HG02973 (cell line): Measurements from ENCODE around the gene PHGDH.
"Not testable (repeated sequence)": the region's sequence is repeated elsewhere in the genome, so short reads cannot be mapped to it uniquely, and the experiment has no call there.

Experiments used
- ATAC-seq: cut with Tn5 transposase; IDR thresholded peaks from one replicate; pipeline ENCODE4 v1.9.1; 2021; ENCODE audit warnings: moderate library complexity; ENCODE audit not compliant: unreplicated experiment

Gene PHGDH

GRCh38 chr1:119711804-119712341 is at the start of gene PHGDH:
Gene PHGDH, plus strand, starts transcription at chr1:119711934. Its CDS starts 89 bp downstream, at chr1:119712023.
- ATAC-seq: peak; percentile 65

DNA sequence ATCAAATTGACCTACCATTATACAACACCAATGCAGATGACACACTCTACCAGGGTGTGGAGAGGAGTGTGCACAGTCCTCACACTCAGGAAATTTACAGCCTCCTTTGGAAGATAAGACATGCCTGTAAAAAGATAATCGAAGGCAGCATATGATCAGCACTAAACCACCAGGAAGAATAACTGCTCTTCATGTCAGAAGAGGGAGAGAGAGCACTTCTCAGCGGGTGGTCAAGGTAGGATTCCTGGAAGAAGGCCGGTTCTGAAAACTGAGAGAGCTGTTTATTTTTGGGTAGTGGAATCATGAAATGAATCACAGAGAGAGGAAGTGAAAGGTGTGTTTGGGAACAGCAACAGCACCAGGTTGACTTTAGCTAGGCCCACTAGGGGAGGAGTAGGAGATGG is 49.7 kb upstream of the PHGDH start:
- ATAC-seq: peak; percentile 68

GRCh38 chr1:119664067-119664466 is 47.7 kb upstream of the PHGDH start:
- ATAC-seq: no peak

- no peak for ATAC-seq
Observed at GRCh38 chr1:119667173-119667572, 44.6 kb upstream of the PHGDH start.

GRCh38 chr1:119670898-119671297 is 40.8 kb upstream of the PHGDH start:
- ATAC-seq: no peak

DNA sequence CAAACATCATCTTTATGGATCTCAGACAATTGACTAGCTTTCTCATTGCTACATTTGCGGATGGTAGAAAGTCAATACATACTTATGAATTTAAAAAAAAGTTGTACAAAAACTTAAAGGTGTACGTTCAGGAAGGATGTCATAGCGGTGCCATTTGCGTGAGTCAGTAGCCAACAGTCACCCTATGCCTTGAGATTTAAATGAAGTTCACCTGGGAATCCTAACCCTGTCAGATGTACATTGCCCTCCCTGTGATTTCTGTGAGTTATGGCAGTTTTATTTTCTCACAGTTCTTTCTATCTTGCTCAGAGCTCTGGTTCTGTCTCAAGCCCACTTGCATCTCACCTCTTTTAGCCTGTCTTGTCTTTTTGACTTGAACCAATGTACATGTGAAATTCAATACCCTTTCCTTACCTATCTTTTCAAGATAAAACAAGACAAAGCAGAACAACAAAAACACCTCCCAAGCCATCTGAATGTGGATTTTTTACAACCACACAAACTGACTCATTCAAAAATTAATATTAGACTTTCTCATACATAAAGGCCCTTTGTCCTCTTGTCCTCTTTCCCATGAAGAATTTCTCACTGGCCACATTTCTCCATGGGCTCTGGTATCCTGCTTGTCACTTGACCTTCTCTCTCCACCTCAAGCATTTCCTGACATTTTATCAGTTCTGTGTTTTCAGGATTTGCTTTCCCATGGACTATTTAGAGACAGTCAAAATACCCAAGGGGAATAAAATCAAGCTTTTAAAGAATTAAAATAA is 38.4 kb upstream of the PHGDH start:
- ATAC-seq: no peak

DNA sequence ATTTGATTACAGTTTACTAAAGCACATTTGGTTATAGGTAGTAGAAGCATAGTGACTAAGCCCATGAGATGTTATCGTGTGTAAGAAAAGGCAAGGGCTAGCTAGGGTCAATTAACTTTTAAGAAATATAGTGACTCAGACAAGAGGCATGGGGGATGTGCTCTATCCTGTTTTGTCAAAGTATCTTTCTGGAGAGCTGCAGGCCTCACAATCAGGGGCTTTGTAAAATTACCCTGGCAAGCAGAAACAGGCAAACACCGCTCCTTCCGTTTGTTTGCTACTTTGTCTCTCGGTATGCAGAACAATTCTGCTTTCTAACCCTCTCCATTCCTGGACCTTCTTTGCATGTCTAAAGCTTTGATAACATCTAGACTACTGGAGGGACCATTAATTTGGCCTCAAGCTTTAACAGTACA is 37.6 kb upstream of the PHGDH start:
- ATAC-seq: no peak

- ATAC-seq: peak; percentile 72
Observed at GRCh38 chr1:119674835-119675289, 36.9 kb upstream of the PHGDH start.

DNA sequence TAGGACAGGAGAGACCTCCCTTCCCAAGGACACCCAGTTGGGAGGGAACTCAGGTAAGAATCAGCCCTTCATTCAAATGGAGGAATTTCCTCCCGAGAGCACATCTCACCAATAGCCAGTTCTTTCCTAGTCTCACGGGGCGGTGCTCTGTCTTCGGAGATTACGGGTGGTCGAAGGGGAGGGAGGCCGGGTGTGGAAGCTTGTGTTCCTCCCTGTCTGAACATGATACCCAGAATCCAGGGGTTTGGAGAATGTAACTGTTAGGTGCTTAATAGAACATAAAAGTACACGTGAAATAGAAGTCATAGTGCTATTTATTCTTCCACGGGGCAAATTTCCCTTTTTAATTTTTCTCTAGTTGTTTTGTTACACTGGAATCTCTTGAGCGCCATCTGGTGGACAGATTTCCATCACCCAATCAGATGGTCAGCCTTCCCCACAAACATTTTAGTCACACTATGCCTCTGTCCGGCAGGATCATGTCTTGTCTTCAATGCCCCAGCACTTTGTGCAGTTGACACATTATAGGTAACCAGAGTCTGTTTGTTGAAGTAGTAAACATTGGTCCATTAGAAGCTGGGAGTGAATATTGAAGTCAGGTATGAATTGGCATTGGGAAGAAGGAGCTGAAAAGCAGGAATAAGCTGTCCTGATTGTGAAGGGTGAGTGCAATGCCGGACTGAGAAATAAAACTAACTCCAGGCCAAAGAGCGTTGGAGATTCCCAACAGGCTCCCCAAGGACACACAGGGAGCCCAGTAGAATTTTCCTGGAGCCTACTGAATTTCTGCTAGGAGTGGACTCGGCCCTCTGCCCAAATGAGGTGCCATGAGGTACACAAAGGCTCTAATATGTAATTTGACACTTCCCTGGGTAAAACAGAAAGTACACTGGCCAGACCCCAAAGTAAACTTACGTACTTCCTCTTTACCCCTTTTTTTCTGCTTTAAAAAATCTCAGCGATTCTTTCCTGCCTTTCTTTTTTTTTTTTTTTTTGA is 36.1 kb upstream of the PHGDH start:
- ATAC-seq: peak; percentile 56

DNA sequence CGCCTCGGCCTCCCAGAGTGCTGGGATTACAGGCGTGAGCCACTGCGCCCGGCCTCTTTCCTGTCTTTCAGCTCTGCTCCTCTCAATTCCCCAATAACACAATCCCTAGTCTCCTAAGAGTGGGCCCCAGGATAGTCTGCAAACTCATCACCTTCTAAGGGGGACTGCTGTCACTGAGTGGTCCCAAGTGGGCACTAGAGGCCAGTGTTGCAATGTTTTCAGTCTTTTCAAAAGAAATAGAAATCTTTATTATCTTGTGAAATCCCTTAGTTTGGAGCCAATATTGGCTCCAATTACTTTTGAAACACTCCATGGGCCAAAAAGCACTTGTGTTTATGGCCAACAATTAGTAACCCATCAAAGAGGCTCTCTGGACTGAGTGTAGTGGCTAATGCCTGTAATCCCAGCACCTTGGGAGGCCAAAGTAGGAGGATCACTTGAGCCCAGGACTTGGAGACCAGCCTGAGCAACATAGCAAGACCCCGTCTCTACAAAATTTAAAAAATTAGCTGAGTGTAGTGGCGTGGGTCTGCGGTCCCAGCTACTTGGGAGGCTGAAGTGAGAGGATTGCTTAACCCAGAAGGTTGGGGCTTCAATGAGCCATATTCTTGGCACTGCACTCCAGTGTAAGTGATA is 35.0 kb upstream of the PHGDH start:
- no peak for ATAC-seq

DNA sequence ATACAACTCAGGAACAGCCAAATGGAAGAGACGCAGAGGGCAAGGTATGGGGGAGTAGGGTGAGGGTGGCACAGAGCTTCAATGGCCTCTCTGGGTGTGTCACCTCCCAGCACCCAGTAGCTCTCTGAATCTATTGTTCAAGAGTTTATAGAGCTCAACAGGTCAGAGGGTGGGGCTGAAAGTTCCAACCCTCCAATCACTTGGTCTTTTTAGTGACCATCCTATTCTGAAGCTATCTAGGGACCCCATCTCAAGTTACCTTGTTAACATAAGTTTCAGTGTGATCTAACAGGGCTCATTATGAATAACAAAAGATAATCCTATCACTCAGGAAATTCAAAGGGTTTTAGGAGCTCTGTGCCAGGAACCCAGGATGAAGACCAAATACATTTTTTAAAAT is 32.5 kb upstream of the PHGDH start:
- ATAC-seq: no peak

DNA sequence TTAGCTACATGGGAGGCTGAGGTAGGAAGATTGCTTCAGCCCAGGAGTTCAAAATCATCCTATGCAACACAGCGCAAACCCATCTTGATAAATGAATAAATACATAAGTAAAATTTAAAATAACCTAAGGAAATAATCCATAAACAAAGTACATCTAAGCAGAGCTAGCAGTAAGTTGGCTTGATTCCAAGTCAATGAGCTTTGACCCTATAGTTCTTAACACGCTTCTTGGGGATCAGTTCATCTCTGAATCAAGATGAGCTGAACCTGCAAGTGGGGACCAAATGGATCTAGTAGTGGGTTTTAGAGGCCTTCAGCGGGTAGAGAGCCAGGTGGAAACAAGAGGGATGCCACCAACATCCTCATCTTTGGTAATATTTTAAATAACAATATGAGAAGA is 31.5 kb upstream of the PHGDH start:
- ATAC-seq: no peak

DNA sequence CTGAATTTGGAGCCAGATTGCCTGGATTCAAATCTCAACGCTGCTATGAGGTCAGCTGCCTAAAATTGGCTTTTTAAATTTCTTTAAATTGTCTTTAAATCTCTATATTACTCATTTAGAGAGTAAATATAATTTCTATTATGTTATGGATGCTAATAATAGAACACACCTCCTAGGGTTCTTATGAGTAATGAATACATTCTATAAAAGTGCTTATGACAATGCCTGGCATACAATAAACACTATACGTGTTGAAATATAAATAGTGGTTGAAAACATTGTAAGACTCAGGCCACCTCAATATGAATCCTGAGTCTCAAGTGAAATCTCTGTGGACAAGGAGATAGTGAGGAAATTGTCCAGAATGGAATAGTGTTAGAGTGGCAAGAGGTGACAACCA is 31.0 kb upstream of the PHGDH start:
- ATAC-seq: no peak

GRCh38 chr1:119681560-119681959 is 30.2 kb upstream of the PHGDH start:
- ATAC-seq: no peak

DNA sequence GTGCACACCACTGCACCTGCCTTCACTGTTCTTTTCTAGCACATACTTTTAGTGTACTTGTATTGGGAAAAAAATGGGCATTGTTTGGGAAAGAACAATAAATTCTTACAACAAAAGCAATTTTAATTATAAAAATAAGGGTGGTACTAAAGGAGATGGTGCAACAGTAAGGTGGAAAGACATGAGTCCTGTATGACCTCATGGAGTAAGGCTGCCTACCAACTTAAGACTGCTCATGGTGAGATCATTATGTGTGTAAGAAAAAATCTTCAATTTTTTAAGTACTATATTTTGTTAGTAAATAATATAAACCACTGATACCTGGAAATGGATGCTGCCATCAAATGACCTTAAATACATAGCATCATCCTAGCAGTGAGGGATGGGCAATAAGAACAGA is 29.6 kb upstream of the PHGDH start:
- ATAC-seq: no peak

DNA sequence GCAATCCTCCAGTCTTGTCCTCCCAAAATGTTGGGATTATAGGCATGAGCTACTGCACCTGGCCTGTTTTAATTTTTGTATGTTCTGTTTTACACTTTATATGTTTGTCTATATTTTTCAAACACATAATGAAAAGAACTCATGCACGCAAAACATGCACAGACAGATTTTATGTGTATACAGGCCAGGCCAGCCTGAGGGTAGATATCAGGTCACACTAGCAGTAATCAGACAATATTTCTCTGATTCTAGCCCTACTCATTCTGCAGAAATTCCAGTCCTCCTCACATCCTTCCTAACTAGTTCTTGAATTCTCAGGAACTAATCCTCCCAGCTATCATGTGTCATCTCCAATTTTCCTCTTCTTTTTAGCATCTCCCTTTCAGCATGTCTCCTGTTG is 27.8 kb upstream of the PHGDH start:
- ATAC-seq: no peak

DNA sequence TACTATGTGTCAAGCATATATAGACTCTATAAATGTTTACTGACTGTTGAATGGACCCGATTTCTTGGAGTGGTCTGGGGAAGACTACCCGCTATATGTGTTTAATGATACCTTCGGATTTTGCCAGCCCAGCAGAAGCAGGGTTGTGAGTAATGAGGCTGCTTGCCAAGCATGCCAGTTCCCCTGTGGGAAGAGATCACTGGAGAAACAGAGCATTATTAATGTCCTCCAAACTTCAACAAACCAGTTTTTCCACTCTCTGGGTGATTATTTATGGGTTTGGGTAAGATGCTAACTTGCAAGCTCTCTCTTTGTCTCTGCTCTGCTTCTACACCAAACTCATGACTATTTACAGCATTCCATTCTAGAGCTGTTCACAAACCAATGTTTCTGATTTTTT is 25.1 kb upstream of the PHGDH start:
- no peak for ATAC-seq

DNA sequence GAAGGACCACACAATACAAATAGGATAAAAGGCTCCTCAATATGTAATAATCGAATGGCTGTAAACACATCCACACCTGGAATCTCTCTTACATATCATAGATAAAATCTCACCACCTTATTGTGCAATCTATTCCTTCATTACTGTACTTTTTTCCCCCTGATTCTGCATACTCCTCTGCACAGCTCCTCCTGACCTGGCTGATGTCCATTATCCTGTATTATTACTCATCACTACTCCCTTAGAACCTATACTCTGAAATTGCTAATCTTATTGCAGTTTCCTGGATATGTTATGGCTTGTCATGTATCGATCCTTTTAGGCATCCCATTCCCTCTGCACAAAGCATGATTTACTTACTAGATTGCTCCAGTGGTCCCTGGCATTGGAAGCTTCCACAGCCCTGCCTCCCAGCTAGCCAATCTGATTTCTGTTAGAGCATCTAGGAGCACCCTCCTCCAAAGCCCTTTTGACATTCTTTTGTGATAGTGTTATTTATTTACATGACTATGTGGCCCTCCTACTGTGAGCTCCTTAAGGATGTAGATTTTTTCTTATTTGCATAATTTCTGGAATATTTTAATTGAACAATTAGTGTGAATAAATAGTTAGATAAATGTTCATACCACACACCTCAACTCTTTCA is 24.2 kb upstream of the PHGDH start:
- no peak for ATAC-seq

DNA sequence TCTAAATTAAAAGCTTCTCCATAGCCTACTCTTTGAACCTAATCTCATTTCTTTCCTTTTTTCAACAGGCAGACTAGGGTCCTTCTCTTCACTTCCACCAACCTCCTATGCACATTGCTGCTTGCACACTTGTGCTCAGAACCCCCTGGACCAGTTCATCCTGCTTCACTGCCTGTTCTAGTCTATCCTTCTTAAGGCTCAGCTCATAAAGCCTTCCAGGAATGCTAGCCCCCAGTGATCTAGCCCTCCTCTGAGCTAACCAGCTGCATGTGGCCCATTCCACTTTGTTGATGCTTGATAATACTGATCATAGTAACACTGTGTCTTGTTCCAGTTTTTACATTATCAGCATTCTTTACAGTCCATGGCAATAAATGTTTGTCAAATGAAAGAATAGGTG is 22.9 kb upstream of the PHGDH start:
- no peak for ATAC-seq

- no peak for ATAC-seq
Observed at GRCh38 chr1:119689511-119689910, 22.2 kb upstream of the PHGDH start.

- not testable (repeated sequence) for ATAC-seq
Observed at GRCh38 chr1:119696863-119697262, 14.9 kb upstream of the PHGDH start.
